HUES48 (cell line): Measurements from ENCODE around the gene UBTD1.
A peak's percentile ranks its signal among the peaks of the same experiment; 100 is the strongest.

ENCODE experiments used
- H3K27ac ChIP-seq: one replicate; pipeline ENCODE4 v1.7.0; 2013; ENCODE audit warnings: low read depth, low read length, inconsistent platforms
- H3K27me3 ChIP-seq: 2 replicates; pipeline ENCODE4 v1.6.1; 2013; ENCODE audit warnings: mild to moderate bottlenecking, low read length; ENCODE audit not compliant: control insufficient read depth, insufficient read depth
- H3K36me3 ChIP-seq: 2 replicates; pipeline ENCODE4 v1.6.1; 2013; ENCODE audit warnings: low read length; ENCODE audit not compliant: control insufficient read depth, insufficient read depth
- H3K4me1 ChIP-seq: 2 replicates; pipeline ENCODE4 v1.6.1; 2013; ENCODE audit warnings: mild to moderate bottlenecking, low read length; ENCODE audit not compliant: control insufficient read depth, insufficient read depth
- H3K4me3 ChIP-seq: 2 replicates; pipeline ENCODE4 v1.5.1; 2013; ENCODE audit warnings: mild to moderate bottlenecking, low read depth, low read length
- H3K9ac ChIP-seq: 2 replicates; pipeline ENCODE4 v1.6.1; 2013; ENCODE audit warnings: mild to moderate bottlenecking, low read depth, low read length, moderate library complexity
- H3K9me3 ChIP-seq: 2 replicates; pipeline ENCODE4 v1.6.1; 2013; ENCODE audit warnings: low read length; ENCODE audit not compliant: control insufficient read depth, insufficient read depth

The UBTD1 gene

DNA sequence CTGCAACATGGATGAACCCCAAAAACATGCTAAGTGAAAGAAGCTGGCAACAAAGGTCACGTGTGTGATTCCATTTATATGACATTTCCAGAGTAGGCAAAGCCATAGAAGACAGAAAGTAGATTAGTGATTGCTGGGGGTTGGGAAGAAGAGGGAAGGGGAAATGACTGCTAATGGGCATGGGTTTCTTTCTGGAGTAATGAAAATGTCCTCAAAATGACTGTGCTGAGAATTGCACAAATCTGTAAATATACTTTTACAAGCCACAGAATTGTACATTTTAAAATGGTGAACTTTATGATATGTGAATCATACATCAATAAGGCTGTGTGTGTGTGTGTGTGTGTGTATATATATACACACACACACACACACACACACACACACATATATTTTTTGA is 16.3 kb upstream of the UBTD1 start:
- Histone ChIP-seq H3K9ac (no peak overlapping the region), H3K27me3 (no peaks in the 10 kb centered on the region), H3K9me3 (no peaks in the 10 kb centered on the region), H3K36me3 (peaks cover 51% of the 10 kb centered on the region), H3K4me3 (no peak overlapping the region), H3K27ac (no peak overlapping the region), H3K4me1 (peaks cover 18% of the 10 kb centered on the region)

GRCh38 chr10:97483506-97483905 is 15.2 kb upstream of the UBTD1 start:
- H3K27me3 ChIP-seq, result no peaks in the 10 kb centered on the region
- no peak overlapping the region for H3K4me3 ChIP-seq
- no peak overlapping the region for H3K27ac ChIP-seq
- H3K4me1 ChIP-seq, result peaks cover 18% of the 10 kb centered on the region
- peaks cover 40% of the 10 kb centered on the region for H3K36me3 ChIP-seq
- H3K9ac ChIP-seq, result no peak overlapping the region
- no peaks in the 10 kb centered on the region for H3K9me3 ChIP-seq

GRCh38 chr10:97483921-97484320 is 14.8 kb upstream of the UBTD1 start:
- H3K27me3 ChIP-seq, result no peaks in the 10 kb centered on the region
- H3K4me3 ChIP-seq, result no peak overlapping the region
- H3K36me3 ChIP-seq, result peaks cover 38% of the 10 kb centered on the region
- no peak overlapping the region for H3K9ac ChIP-seq
- H3K4me1 ChIP-seq, result peaks cover 18% of the 10 kb centered on the region
- H3K9me3 ChIP-seq, result no peaks in the 10 kb centered on the region
- H3K27ac ChIP-seq, result no peak overlapping the region

DNA sequence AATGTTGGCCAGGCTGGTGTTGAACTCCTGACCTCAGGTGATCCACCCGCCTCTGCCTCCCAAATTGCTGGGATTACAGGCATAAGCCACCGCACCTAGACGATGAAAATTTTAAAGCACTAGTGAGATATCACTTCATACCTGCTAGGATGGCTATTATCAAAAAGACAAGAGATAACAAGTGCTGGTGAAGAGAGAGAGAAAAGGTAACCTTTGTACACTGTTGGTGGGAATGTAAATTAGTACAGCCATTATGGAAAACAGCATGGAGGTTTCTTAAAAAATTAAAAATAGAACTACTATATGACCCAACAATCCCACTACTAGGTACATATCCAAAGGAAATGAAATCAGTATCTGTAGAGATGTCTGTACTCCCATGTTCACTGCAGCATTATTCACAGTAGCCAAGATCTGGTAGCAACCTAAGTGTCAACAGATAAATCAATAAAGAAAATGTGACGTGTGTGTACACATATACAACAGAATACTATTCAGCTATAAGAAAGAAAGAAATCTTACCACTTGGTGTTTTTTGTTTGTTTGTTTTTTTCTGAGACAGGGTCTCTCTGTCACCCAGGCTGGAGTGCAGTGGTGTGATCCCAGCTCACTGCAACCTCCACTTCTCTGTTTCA is 13.0 kb upstream of the UBTD1 start:
- Histone ChIP-seq H3K27me3 (no peaks in the 10 kb centered on the region), H3K36me3 (peaks cover 28% of the 10 kb centered on the region), H3K9ac (no peak overlapping the region), H3K4me3 (no peak overlapping the region), H3K9me3 (no peaks in the 10 kb centered on the region), H3K27ac (no peak overlapping the region), H3K4me1 (peaks cover 12% of the 10 kb centered on the region)

DNA sequence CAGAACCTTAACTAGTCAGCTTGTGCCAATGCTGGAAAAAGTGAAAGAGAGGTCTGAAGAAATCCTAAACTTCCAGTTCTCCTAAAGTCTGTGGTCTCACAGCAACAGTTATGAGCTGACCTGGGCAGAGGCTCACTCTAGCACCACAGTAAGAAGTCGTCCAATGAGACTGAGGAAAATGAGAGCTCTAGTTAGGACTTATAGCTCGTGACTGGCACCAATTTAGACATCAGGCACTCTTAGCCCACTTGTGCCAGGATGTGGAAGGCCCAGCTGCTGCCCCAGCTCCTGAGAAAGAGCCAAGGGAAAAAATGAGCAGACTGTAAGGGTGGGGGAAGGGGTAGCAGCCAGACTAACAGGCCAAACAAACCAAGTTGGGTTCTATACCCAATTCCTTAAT is 8.1 kb upstream of the UBTD1 start:
- H3K4me3 ChIP-seq, result no peak overlapping the region
- no peaks in the 10 kb centered on the region for H3K9me3 ChIP-seq
- H3K36me3 ChIP-seq, result peaks cover 8% of the 10 kb centered on the region
- no peak overlapping the region for H3K27ac ChIP-seq
- no peak overlapping the region for H3K9ac ChIP-seq
- H3K4me1 ChIP-seq, result peaks cover 26% of the 10 kb centered on the region
- no peaks in the 10 kb centered on the region for H3K27me3 ChIP-seq

DNA sequence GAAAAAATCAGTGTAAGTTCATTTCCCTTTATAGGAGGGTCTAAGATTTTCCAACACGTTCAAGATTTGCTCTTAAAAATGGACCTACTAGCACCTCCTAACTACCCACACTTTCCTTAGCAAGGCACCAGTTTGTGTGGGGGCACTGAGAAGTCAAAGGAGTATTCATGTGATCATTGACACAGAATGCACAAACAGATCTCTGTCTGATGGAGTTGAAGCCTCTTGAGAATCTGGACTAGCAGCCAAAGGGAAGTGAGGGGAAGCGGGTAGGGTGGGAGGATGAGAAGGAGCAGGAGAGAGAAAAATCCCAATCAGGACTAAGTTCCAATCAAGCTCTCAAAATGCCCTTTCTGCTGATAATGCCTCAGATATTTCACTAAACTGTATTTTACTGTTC is 4.6 kb upstream of the UBTD1 start:
- Histone ChIP-seq H3K9me3 (no peaks in the 10 kb centered on the region), H3K4me1 (peaks cover 44% of the 10 kb centered on the region), H3K27me3 (no peaks in the 10 kb centered on the region), H3K4me3 (no peak overlapping the region), H3K36me3 (peaks cover 8% of the 10 kb centered on the region; the same call in 1 of the 2 replicates), H3K27ac (no peak overlapping the region), H3K9ac (no peak overlapping the region)

DNA sequence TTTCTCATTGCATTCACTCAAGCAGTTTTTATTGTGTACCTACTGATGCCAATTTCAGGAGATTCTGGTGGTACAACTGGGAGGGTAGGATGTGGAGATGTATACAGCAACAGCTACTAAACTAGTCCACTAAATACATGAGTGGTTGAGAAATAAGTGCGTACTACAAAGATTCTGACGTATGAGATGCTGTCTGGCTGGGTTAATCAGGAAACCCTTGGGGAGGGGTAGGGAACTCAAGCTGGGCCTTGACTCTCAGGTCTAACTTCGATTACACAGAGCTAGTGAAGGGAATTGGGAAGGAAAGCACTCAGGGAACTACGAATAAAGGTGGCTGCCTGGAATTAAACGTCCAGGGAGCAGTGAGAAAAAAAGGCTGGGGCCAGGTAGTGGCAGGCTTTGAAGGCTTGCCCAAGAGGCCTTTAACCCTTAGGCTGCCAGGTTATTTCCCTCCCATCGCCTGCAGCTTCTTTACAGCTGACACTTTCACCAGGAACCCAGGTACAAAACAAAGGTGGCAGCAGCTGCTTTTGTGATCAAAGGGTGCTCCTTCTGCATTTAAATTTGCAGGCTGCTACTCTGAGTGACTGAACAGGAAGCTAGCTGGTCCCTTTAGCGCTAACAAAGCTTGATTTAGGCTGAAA is 3.7 kb upstream of the UBTD1 start:
- Histone ChIP-seq H3K9me3 (no peaks in the 10 kb centered on the region), H3K9ac (no peak overlapping the region), H3K27ac (peak overlapping the region; percentile 57)

GRCh38 chr10:97497572-97498075 is 1.1 kb upstream of the UBTD1 start:
- H3K36me3 ChIP-seq, result peaks cover 8% of the 10 kb centered on the region; the same call in 1 of the 2 replicates
- H3K9me3 ChIP-seq, result no peaks in the 10 kb centered on the region
- peak overlapping the region; percentile 95 for H3K27ac ChIP-seq

More for the DNA sequence above, 3.7 kb upstream of the UBTD1 start:
- H3K4me1 ChIP-seq, result peaks cover 47% of the 10 kb centered on the region
- H3K4me3 ChIP-seq, result peak overlapping the region; percentile 18
- peaks cover 8% of the 10 kb centered on the region; the same call in 1 of the 2 replicates for H3K36me3 ChIP-seq
- H3K27me3 ChIP-seq, result peaks cover 6% of the 10 kb centered on the region

DNA sequence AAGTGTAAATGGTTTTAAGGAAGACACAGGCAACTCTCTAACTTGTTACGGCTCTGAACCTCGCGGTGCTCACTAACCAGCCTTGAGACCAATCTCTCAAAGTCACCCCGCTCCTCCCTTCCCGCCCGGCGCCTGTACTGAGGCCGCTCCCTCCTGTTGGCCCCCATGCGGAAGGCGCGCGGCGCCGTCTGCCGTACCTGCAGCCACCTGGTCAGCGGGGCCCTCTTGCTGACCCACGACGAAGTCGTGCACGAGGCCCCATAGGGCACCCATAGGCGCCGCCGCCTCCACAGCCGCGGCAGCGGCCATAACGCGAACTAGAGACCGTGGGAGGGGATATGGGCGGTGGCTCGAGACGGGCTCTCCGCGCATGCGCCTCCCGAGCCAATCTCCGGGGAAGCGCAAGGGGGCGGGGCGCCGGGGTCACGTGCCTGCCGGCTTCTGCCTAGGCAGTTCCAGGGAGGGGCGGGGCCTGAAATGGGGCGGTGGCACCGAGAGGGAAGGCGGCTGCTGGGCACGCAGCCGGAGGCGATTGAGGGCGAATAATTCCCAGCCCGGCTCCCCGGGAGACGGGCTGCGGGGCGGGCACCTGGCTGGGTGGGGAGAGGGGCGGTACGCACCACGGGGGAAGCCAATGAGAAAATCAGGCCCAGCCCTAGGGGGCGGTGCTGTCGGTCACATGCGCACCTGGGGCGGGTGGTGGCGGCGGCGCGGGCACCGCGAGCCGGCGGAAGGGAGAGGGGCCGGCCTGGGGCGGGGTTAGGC is 466 bp upstream of the UBTD1 start, which contains the start of gene MMS19:
MMS19 (minus strand) TSS at position 347 of the 765 bp plus-strand sequence; CDS start at position 309, 38 bp downstream.
- H3K4me3 ChIP-seq, result peak within 1 kb of the TSS; percentile 98
- H3K27me3 ChIP-seq, result peaks cover 20% of the 10 kb centered on the region
- H3K9ac ChIP-seq, result peak within 1 kb of the TSS; percentile 77
- peaks cover 43% of the 10 kb centered on the region for H3K4me1 ChIP-seq
- peak within 1 kb of the TSS; percentile 95 for H3K27ac ChIP-seq
- no peaks in the 10 kb centered on the region for H3K9me3 ChIP-seq
- H3K36me3 ChIP-seq, result peaks cover 6% of the 10 kb centered on the region; the same call in 1 of the 2 replicates

More at GRCh38 chr10:97497572-97498075, 1.1 kb upstream of the UBTD1 start:
- H3K27me3 ChIP-seq, result peaks cover 20% of the 10 kb centered on the region
- peak overlapping the region; percentile 77 for H3K9ac ChIP-seq
- H3K4me3 ChIP-seq, result peak overlapping the region; percentile 98
- peaks cover 43% of the 10 kb centered on the region for H3K4me1 ChIP-seq

- peaks cover 20% of the 10 kb centered on the region for H3K27me3 ChIP-seq
- H3K9me3 ChIP-seq, result no peaks in the 10 kb centered on the region
- peaks cover 35% of the 10 kb centered on the region for H3K4me1 ChIP-seq
- H3K27ac ChIP-seq, result no peak overlapping the region
- peak overlapping the region; percentile 56; the same call in 1 of the 2 replicates for H3K9ac ChIP-seq
- 0 out of 2 replicates have a peak, but pooled peaks cover 3% of the 10 kb centered on the region for H3K36me3 ChIP-seq
- peak overlapping the region; percentile 98 for H3K4me3 ChIP-seq
Observed at GRCh38 chr10:97499561-97500296, 1.0 kb downstream of the UBTD1 start.
